HEK293T (cell line): ENCODE measurements around the gene OLIG1.

Experiments used
- CTBP1 ChIP-seq: fragments of 450-650 bp; IDR thresholded peaks from 2 replicates; pipeline ENCODE4 v1.6.1; 2016; ENCODE audit warnings: borderline replicate concordance
- TARDBP ChIP-seq: fragments of 450-650 bp; IDR thresholded peaks from 2 replicates; pipeline ENCODE4 v1.6.1; 2016

- no peak for TF ChIP-seq CTBP1
- TF ChIP-seq TARDBP: no peak
These were observed 48.3 kb upstream of the OLIG1 start for GRCh38 chr21:33021667-33022066.
